Neural cell (in vitro differentiated cells): Measurements from ENCODE around the gene CEMIP. TPM values are rescaled to one million over a fixed set of nuclear protein-coding genes. Genes with fewer than 3 reads are reported as not detected.

Experiments
- H2AFZ ChIP-seq: fragments of 200-600, 300-800 bp; sonication (generic), shearing (Covaris generic); 2 replicates; pipeline ENCODE4 v1.6.0; 2014; ENCODE audit warnings: low read depth, mild to moderate bottlenecking, antibody characterized with exemption, low read length, moderate library complexity
- H3F3A ChIP-seq: fragments of 200-600 bp; shearing (Covaris generic); 2 replicates; pipeline ENCODE4 v1.6.1; 2016; ENCODE audit warnings: mild to moderate bottlenecking, moderate library complexity, mixed read lengths, antibody characterized with exemption, low read length; ENCODE audit not compliant: insufficient read depth, poor library complexity, severe bottlenecking
- H3K27ac ChIP-seq: fragments of 200-600, 300-800 bp; sonication (generic), shearing (Covaris generic); 2 replicates; pipeline ENCODE4 v1.5.1; 2014; ENCODE audit warnings: mild to moderate bottlenecking, low read length, moderate library complexity
- H3K27me3 ChIP-seq: fragments of 300-800, 200-600 bp; sonication (generic), shearing (Covaris generic); 2 replicates; pipeline ENCODE4 v1.6.0; 2014; ENCODE audit warnings: mild to moderate bottlenecking, low read depth, low read length, moderate library complexity; ENCODE audit not compliant: insufficient read depth
- H3K36me3 ChIP-seq: fragments of 300-800, 200-600 bp; sonication (generic), shearing (Covaris generic); 2 replicates; pipeline ENCODE4 v1.5.1; 2014; ENCODE audit warnings: mild to moderate bottlenecking, antibody characterized with exemption, low read length, moderate library complexity; ENCODE audit not compliant: insufficient read depth
- H3K4me2 ChIP-seq: fragments of 300-800, 200-600 bp; sonication (generic), shearing (Covaris generic); 2 replicates; pipeline ENCODE4 v1.6.0; 2014; ENCODE audit warnings: mild to moderate bottlenecking, low read length
- H3K4me3 ChIP-seq: fragments of 300-800, 200-600 bp; sonication (generic), shearing (Covaris generic); 2 replicates; pipeline ENCODE4 v1.5.1; 2014; ENCODE audit warnings: mild to moderate bottlenecking, low read length, moderate library complexity
- H3K79me2 ChIP-seq: fragments of 200-600 bp; shearing (Covaris generic); replicated peaks from 2 replicates; pipeline ENCODE4 v1.6.0; 2014; ENCODE audit warnings: mild to moderate bottlenecking, low read length, moderate library complexity; ENCODE audit not compliant: insufficient read depth
- H3K9ac ChIP-seq: fragments of 300-800, 200-600 bp; sonication (generic), shearing (Covaris generic); 2 replicates; pipeline ENCODE4 v1.6.1; 2016; ENCODE audit warnings: mild to moderate bottlenecking, low read length, mixed read lengths
- H3K9me2 ChIP-seq: fragments of 200-600 bp; shearing (Covaris generic); 2 replicates; pipeline ENCODE4 v1.6.1; 2016; ENCODE audit warnings: mild to moderate bottlenecking, low read length, mixed read lengths; ENCODE audit not compliant: insufficient read depth
- H3K9me3 ChIP-seq: fragments of 200-600, 300-800 bp; sonication (generic), shearing (Covaris generic); 2 replicates; pipeline ENCODE4 v1.6.1; 2016; ENCODE audit warnings: mild to moderate bottlenecking, mixed run types, low read length, moderate library complexity, mixed read lengths
- H4K20me1 ChIP-seq: fragments of 200-600 bp; shearing (Covaris generic); 2 replicates; pipeline ENCODE4 v1.6.1; 2016; ENCODE audit warnings: mild to moderate bottlenecking, mixed run types; ENCODE audit not compliant: insufficient read depth
- EP300 ChIP-seq: fragments of 450-650 bp; conservative IDR thresholded peaks from 2 replicates; pipeline ENCODE4 v1.6.1; 2014; ENCODE audit warnings: antibody characterized with exemption, mild to moderate bottlenecking, moderate library complexity; ENCODE audit not compliant: poor library complexity, severe bottlenecking
- EZH2 ChIP-seq: fragments of 200-600, 300-800 bp; shearing (Covaris generic), sonication (generic); IDR thresholded peaks from 2 replicates; pipeline ENCODE4 v1.6.1; 2014; ENCODE audit warnings: antibody characterized with exemption, low read length, borderline replicate concordance, mild to moderate bottlenecking; ENCODE audit not compliant: insufficient read depth, poor library complexity, severe bottlenecking
- MXI1 ChIP-seq: fragments of 450-650 bp; conservative IDR thresholded peaks from 2 replicates; pipeline ENCODE4 v1.6.1; 2014; ENCODE audit warnings: antibody characterized with exemption, mild to moderate bottlenecking; ENCODE audit not compliant: poor library complexity, severe bottlenecking
- POLR2AphosphoS5 ChIP-seq: IDR thresholded peaks from 2 replicates; pipeline ENCODE4 v1.6.1; 2012
- RAD21 ChIP-seq: fragments of 450-650 bp; conservative IDR thresholded peaks from 2 replicates; pipeline ENCODE4 v1.6.1; 2014; ENCODE audit warnings: antibody characterized with exemption, mild to moderate bottlenecking, moderate library complexity
- REST ChIP-seq: IDR thresholded peaks from 2 replicates; pipeline ENCODE4 v1.6.1; 2012; ENCODE audit warnings: borderline replicate concordance
- SMC3 ChIP-seq: fragments of 450-650 bp; conservative IDR thresholded peaks from 2 replicates; pipeline ENCODE4 v1.6.1; 2014; ENCODE audit warnings: antibody characterized with exemption, mild to moderate bottlenecking, moderate library complexity; ENCODE audit not compliant: poor library complexity
- TAF1 ChIP-seq: IDR thresholded peaks from 2 replicates; pipeline ENCODE4 v1.6.1; 2012; ENCODE audit warnings: low read depth
- polyA plus RNA-seq: library from polyadenylated mRNA; depleted of rRNA; stranded (reverse); fragments of >200 nt; gene quantifications from 2 replicates; pipeline ENCODE4 v1.2.3, GENCODE V29; 2014
- TF ChIP-seq, protein P1 (sequence below): fragments of 450-650 bp; IDR thresholded peaks from 2 replicates; pipeline ENCODE4 v1.5.1; 2014; ENCODE audit warnings: antibody characterized with exemption, mild to moderate bottlenecking, moderate library complexity; ENCODE audit not compliant: poor library complexity, severe bottlenecking

Gene CEMIP
- polyA plus RNA-seq, 1 donor from 2014 or later, result 0.04 TPM

GRCh38 chr15:80992006-80992405 is 212.8 kb downstream of the CEMIP start:
- H2AFZ ChIP-seq, result no peak overlapping the region
- no peak overlapping the region for H3K9ac ChIP-seq
- H4K20me1 ChIP-seq, result no peaks in the 10 kb centered on the region
- H3K9me3 ChIP-seq, result no peaks in the 10 kb centered on the region
- no peaks in the 10 kb centered on the region for H3K36me3 ChIP-seq
- H3K79me2 ChIP-seq, result peaks cover 20% of the 10 kb centered on the region
- H3K9me2 ChIP-seq, result no peaks in the 10 kb centered on the region
- H3K27me3 ChIP-seq, result no peaks in the 10 kb centered on the region
- no peak overlapping the region for H3K4me2 ChIP-seq
- no peak overlapping the region for H3K4me3 ChIP-seq
- H3K27ac ChIP-seq, result no peak overlapping the region
- H3F3A ChIP-seq, result no peaks in the 10 kb centered on the region
- TF ChIP-seq, protein P1, sequence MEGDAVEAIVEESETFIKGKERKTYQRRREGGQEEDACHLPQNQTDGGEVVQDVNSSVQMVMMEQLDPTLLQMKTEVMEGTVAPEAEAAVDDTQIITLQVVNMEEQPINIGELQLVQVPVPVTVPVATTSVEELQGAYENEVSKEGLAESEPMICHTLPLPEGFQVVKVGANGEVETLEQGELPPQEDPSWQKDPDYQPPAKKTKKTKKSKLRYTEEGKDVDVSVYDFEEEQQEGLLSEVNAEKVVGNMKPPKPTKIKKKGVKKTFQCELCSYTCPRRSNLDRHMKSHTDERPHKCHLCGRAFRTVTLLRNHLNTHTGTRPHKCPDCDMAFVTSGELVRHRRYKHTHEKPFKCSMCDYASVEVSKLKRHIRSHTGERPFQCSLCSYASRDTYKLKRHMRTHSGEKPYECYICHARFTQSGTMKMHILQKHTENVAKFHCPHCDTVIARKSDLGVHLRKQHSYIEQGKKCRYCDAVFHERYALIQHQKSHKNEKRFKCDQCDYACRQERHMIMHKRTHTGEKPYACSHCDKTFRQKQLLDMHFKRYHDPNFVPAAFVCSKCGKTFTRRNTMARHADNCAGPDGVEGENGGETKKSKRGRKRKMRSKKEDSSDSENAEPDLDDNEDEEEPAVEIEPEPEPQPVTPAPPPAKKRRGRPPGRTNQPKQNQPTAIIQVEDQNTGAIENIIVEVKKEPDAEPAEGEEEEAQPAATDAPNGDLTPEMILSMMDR, result no peak
- TF ChIP-seq TAF1 (no peak), RAD21 (no peak), MXI1 (no peak), EP300 (no peak), EZH2 (no peak), SMC3 (no peak), POLR2AphosphoS5 (no peak)

DNA sequence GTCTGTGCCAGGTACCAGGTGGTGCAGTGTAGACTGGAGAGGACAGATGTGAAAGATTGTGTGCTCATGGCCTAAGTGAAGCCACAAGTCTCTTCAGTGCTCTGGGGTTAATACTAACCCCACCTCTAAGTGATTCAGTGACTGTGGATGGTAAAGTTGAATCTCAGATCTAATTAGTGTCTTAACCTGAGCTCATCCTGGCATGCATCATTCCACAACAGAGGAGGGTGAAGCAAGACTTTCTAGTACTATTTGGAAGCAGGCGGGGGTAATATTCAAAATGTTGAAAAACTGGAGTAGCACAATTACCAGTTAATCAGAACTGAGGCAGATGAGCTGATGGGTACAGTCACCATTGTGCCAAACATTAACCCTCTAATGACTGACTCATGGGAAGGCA is 213.3 kb downstream of the CEMIP start:
- H3F3A ChIP-seq, result no peaks in the 10 kb centered on the region
- H3K4me2 ChIP-seq, result no peak overlapping the region
- H3K79me2 ChIP-seq, result peaks cover 16% of the 10 kb centered on the region
- no peak overlapping the region for H3K27ac ChIP-seq
- H3K9ac ChIP-seq, result no peak overlapping the region
- TF ChIP-seq POLR2AphosphoS5 (no peak), MXI1 (no peak), TAF1 (no peak), REST (no peak), RAD21 (no peak), EZH2 (no peak), EP300 (no peak), SMC3 (no peak)
- TF ChIP-seq, protein P1, result no peak
- no peak overlapping the region for H2AFZ ChIP-seq
- H4K20me1 ChIP-seq, result no peaks in the 10 kb centered on the region
- H3K4me3 ChIP-seq, result no peak overlapping the region
- no peaks in the 10 kb centered on the region for H3K9me2 ChIP-seq
- no peaks in the 10 kb centered on the region for H3K36me3 ChIP-seq
- H3K27me3 ChIP-seq, result no peaks in the 10 kb centered on the region
- no peaks in the 10 kb centered on the region for H3K9me3 ChIP-seq
